Endothelial cell of hepatic sinusoid (primary cell): Measurements from ENCODE around the gene GSTK1.
"Not testable (repeated sequence)": the region's sequence is repeated elsewhere in the genome, so short reads cannot be mapped to it uniquely, and the experiment has no call there.

ENCODE experiments used
- in situ Hi-C: cut with HindIII; loops from 2 replicates; pipeline ENCODE4 v1.10.0; 2017; ENCODE audit warnings: low sequenced_read_pairs

GSTK1 gene

GRCh38 chr7:143265017-143265693, 1.9 kb downstream of the GSTK1 start:
- in situ Hi-C loops, result no loop called here

DNA sequence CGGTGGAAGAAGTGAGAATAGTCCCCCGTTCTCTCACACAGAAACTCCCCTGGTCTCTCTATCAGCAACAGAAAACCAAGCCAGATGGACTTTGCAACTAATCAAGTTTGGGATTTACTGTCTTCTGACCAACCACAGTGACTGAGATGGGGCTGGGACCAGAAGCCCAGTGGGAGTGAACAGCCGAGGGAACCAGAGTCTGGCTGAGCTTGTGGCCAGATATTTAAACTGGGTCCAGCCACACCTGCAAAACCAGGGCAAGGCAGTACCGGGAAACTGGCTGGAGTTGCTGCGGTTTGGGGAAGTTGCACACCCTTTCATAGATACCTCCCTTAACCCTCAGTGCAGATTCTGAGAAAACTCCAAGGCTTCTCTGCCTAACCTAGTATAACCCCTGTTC, 6.0 kb downstream of the GSTK1 start:
- in situ Hi-C loops, result no loop called here

- in situ Hi-C loops, result no loop called here
These were observed 8.0 kb downstream of the GSTK1 start for GRCh38 chr7:143271240-143271639.

DNA sequence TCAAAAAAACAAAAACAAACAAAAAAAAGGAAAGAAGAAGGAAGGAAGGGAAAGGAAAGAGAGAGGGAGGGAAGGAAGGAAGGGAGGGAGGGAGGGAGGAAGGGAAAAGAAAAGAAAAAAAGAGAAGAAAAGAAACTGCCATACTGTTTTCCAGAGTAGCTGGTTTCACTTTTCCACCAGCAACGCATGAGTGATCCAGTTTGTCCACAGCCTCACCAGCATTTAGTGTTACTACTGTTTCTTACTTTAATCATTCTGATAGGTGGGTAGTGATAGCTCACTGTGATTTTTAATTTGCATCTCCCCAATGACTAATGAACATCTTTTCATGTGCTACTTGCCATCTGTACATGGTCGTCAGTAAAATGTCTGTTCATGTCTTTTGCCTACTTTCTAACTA, 9.6 kb downstream of the GSTK1 start:
- in situ Hi-C loops, result no loop called here

- in situ Hi-C loops, result no loop called here
These were observed 16.2 kb downstream of the GSTK1 start for GRCh38 chr7:143279186-143280098.

DNA sequence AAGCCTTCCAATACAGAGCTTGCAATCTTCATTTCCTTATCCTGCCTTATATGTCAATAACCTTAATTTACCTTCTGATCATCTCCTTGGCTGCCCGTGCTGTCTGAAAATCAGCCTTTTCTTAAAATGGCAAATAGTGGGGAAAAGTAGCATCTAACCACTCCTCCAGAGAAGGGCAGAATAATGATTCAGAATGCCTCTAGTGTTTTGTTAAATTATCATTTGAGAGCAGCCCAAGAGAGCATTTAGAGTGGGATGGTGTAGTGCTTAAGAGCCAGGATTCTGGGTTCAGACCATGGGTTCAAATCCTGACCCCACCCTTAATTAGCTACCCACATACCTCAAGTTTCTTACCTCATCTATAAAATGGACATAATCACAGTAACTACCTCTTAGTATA, 16.9 kb downstream of the GSTK1 start:
- in situ Hi-C loops, result no loop called here

DNA sequence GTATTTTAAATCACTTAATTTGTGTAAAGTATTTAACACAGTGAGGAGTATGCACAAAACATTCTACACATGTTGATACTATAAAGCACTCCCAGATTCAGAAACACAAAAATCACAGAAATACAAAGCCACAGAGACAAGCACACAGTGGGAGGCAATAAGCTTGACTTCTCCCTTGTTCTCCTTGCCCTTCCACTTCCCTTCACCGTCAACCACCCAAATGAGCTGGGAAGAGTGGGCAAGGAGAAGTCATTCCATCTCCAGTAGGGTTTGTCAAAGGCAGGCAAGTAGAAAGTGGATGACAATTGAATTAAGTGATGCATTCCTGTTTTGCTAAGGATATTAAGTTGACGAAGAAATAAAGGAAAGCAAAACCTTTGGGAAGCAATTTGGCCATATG, 17.3 kb downstream of the GSTK1 start:
- in situ Hi-C loops, result no loop called here

- in situ Hi-C loops, result no loop called here
These were observed 18.3 kb downstream of the GSTK1 start for GRCh38 chr7:143281529-143281928.

- in situ Hi-C loops, result no loop called here
These were observed 18.9 kb downstream of the GSTK1 start for GRCh38 chr7:143282124-143282523.

DNA sequence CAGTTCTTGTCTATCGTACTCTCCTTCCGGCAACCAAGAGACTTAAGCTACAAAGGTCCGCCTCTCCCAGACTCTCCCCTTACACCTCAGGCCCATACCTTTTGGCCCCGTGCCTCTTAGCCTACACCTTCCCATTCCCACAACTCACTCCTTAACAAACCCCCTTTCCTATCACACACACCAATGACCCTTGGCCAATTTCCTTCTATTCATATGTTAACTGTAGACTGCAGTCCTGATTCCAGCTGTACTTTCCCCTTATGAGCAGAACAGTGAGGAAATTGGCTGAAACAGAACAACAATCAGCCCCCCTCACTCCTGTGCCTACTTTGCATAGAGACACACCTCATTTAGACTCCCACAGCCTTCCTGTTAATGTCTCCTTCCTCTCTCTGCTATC, 20.1 kb downstream of the GSTK1 start:
- in situ Hi-C loops, result no loop called here

GRCh38 chr7:143284591-143285469, 21.6 kb downstream of the GSTK1 start, which contains the start of gene TMEM139:
TSS of gene TMEM139 (plus strand) at chr7:143284958. CDS start at chr7:143285958, 1,000 bp downstream.
- in situ Hi-C loops, result no loop called here

- in situ Hi-C loops, result no loop called here
These were observed 22.2 kb downstream of the GSTK1 start for GRCh38 chr7:143285470-143285778.

DNA sequence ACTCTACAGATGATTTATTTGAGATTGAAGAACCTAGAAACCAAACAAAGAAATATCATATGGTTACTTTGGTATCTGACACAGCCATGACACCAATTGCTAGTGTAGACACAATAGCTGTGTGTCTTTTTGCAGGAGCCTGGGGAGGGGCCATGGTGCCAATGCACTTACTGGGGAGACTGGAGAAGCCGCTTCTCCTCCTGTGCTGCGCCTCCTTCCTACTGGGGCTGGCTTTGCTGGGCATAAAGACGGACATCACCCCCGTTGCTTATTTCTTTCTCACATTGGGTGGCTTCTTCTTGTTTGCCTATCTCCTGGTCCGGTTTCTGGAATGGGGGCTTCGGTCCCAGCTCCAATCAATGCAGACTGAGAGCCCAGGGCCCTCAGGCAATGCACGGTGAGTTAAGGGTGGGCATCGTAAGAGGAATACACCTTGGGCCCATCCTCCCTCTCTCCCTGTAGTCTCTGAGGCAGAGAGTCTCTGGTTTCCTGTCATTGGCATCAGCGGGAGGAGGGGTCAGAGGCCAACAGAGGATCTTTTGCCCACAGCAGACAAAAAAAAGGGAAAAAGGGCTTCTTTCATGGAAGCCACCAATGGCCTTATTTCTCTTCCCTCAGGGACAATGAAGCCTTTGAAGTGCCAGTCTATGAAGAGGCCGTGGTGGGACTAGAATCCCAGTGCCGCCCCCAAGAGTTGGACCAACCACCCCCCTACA, 22.7 kb downstream of the GSTK1 start:
- in situ Hi-C loops, result no loop called here

DNA sequence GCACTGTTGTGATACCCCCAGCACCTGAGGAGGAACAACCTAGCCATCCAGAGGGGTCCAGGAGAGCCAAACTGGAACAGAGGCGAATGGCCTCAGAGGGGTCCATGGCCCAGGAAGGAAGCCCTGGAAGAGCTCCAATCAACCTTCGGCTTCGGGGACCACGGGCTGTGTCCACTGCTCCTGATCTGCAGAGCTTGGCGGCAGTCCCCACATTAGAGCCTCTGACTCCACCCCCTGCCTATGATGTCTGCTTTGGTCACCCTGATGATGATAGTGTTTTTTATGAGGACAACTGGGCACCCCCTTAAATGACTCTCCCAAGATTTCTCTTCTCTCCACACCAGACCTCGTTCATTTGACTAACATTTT, 23.3 kb downstream of the GSTK1 start:
- in situ Hi-C loops, result no loop called here

- in situ Hi-C loops, result no loop called here
These were observed 24.2 kb downstream of the GSTK1 start for GRCh38 chr7:143287339-143287934.

DNA sequence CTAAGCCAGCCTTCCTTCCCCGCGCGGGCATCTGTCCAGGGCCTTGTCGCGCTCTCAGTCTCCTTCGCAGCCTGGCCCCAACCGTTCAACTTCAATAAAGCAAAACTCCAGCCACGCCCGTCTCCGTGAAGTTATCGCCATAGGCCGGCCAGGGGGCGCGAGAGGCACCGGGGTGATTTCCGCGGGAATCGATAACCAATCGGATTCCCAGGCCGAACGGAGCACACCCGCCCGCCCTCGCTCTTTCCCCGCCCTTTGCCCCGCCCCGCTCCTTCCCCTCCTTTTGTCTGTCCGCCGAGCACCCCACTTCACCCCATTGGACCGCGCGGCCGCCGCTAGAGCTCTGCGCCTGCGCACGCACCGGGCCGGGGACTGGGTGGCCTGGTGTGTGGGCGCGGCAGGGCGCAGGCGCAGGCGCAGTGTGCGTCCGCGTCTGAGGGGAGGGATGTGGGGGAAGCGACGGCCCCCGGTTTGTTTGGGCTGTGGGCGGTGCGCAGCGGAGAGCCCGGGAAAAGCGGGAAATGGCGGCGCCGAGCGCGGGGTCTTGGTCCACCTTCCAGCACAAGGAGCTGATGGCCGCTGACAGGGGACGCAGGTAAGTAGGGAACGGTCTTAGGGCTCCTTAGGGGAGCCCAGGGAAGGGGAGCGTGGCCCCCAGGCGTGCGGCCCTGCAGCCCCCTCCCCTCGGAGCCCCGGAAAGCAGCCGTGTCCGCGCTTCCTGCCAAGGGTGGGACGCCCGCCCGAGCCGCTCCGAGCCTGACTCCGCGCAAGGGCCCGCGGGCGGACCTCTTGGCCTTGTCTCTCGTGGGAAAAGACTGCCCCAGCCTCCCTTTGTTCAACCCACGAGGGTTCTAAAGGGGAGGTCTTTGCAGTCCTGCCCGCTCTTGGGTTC, 24.9 kb downstream of the GSTK1 start, which contains the start of gene CASP2:
Gene CASP2, plus strand, starts transcription at position 417 of the 892 bp plus-strand sequence. Its CDS starts 105 bp downstream, at position 522.
- in situ Hi-C loops, result no loop called here

- in situ Hi-C loops, result no loop called here
These were observed 25.6 kb downstream of the GSTK1 start for GRCh38 chr7:143288836-143289235.

DNA sequence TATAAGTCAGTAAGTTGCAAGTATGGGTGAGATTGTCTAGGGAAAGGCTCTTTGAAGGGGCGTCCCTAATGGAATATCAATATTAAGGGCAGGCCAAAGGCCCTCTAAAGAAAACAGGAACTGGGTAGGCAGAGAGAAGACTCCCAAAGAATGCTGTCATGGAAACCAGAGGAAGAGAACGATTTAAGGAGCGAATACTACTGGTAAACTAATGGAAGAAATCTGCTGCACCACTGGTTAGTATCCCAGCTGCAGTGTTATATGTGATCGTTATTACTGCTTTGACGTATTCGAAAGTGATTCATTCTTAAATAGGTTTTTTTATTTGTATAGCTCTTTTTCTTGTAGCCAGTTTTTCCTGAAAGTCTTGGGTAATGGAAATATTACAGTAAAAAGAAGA, 26.2 kb downstream of the GSTK1 start:
- in situ Hi-C loops, result no loop called here

- in situ Hi-C loops, result not testable (repeated sequence)
These were observed 26.6 kb downstream of the GSTK1 start for GRCh38 chr7:143289888-143290287.
